IPS-NIHi7 (cell line): Measurements from ENCODE around the gene RANBP17.
"Not testable (repeated sequence)": the region's sequence is repeated elsewhere in the genome, so short reads cannot be mapped to it uniquely, and the experiment has no call there.

Experiments used
- DNase-seq: peaks from one replicate; pipeline ENCODE4 v3.0.0; 2012; ENCODE audit warnings: mixed read lengths; ENCODE audit errors: extremely low spot score

The RANBP17 gene

DNA sequence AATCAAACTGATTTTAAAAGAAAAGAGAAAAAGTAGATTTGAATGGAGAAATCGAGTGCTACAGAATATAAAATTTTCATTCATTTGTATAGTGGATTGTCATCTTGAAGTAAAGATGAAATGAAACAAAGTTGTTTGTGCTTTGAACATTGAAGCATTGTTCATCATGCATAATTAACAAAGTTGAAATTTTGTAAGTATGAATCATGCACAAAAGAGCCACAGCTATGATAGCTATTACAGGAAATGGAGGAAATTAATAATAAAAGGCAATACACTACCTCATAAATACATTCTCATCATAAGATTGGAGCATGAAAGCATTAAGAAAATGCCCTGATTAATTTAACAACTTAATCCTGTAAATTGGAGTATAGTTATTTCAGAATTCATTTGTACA lies 293.8 kb downstream of the RANBP17 start:
- DNase-seq, result no peak

- DNase-seq, result no peak
Measured at GRCh38 chr5:171157276-171157675, 295.5 kb downstream of the RANBP17 start.

- no peak for DNase-seq
Measured at GRCh38 chr5:171157775-171158174, 296.0 kb downstream of the RANBP17 start.

DNA sequence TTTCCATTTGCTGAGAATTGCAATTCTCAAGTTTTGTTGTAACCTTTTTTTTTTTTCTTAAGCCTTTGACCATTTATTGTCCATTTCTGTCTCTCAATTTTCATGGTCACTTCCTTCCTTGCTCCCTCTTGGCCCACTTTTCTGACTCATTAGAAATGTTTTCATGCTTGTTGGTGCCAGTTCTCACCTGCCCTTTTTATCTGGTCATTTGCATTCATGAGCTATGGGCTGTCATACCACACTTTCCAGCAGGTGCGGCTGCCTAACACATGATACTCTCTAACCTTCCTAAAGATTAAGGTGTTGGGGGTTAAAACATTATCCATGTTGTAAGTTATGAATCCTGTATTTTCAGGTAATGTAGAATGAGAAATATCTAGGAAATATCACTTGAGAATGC lies 296.8 kb downstream of the RANBP17 start:
- no peak for DNase-seq

DNA sequence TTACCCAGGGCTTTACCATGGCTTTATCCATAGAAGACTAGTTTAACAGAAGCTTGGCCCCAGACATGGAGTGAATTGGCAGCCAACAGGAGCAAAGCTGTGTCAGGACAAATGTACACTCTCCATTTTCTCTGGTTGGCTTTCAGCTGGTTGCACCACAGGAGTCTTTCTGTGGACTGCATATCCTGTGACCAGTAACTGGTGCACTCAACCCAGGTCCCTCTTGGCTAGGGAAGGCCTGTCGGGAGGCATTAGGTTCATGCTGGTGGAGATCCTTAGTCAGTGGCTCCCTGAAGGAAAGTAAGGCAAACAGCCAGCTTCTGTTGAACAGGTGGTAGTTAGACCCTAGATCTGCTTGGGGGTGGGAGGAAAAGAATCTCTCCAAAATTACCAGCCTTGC lies 300.3 kb downstream of the RANBP17 start:
- peak; percentile 9 for DNase-seq

DNA sequence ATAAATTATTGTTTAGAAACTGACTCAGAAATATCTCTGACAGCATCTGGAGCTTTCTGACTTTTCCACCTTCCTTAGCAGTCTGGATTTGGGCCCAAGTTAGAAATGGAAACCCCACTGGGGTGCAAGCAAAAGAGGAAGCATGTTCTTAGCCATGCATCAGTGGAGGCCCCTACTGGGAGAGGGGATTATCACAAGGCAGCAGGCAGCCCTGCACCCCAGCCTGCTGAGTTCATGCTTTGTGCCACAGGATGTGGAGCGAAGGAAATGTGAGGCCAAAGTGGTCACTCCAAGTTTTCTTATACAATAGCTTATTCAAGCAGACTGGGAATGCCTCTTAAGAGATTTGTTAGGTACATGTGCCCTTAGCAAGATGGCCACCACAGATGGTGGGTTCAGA lies 300.8 kb downstream of the RANBP17 start:
- peak; percentile 74 for DNase-seq

- no peak for DNase-seq
Measured at GRCh38 chr5:171166766-171167165, 304.9 kb downstream of the RANBP17 start.

DNA sequence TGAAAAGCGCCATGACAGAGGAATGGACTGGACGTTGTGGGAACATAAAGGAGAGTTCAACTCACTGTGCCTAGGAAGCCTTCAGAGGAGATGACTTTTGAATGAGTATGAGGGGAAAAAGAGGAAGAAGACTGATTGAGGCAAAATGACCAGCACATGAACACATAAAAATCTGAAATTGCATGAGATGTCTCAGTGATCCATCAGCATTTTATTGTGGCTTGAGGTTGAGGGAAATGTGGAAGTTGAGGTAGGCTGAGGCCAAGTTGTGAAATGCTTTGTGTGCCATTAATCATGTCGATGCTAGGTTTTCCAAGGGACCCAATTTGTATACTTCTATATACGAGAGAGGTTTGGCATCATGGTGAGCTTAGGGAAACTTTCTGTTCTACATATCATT lies 306.4 kb downstream of the RANBP17 start:
- no peak for DNase-seq

DNA sequence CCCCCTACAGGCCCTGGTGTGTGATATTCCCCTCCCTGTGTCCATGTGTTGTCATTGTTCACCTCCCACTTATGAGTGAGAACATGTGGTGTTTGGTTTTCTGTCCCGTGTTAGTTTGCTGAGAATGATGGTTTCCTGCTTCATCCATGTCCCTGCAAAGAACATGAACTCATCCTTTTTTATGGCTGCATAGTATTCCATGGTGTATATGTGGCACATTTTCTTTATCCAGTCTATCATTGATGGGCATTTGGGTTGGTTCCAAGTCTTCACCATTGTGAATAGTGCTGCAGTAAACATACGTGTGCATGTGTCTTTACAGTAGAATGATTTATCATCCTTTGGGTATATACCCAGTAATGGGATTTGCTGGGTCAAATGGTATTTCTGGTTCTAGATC lies 313.1 kb downstream of the RANBP17 start:
- not testable (repeated sequence) for DNase-seq

DNA sequence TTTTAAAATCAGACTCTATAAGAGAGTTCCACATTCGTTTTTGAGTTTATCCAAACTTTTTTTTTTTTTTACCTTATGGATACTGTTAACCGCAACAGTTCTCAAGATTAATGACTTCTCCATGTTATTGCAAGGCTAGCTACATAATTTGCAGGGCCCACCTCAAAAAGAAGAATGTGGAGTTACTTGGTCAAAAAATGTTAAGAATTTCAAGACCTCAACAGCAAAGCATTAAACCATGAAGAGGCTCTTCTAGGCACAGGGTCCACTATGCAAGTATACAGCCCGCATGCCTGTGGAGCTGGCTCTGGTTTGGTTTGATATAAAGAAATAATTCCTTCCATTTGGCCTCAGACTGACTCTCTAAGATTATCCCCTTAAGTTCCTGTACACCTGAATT lies 313.9 kb downstream of the RANBP17 start:
- DNase-seq, result no peak

DNA sequence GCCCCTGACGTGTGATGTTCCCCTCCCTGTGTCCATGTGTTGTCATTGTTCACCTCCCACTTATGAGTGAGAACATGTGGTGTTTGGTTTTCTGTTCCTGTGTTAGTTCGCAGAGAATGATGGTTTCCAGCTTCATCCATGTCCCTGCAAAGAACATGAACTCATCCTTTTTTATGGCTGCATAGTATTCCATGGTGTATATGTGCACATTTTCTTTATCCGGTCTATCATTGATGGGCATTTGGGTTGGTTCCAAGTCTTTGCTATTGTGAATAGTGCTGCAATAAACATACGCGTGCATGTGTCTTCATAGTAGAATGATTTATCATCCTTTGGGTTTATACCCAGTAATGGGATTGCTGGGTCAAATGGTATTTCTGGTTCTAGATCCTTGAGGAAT lies 316.4 kb downstream of the RANBP17 start:
- DNase-seq, result not testable (repeated sequence)

DNA sequence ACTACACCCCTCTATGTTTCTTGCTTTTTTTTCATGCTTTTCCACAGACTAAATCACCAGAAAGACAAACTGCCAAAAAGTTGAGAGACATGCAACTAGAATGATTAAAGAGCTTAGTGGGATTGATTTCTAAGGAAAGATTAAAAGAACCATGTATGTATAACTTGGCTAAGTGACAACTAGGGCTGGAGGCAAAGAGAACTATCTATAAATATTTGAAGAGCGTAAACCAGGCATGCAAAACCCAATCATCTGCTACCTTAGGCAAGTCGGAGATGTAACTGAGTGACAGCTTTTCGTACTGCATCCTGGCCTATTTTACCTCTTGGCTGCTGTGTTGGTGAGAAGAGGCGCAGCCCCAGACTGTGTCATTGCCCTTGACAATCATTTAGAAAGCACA lies 326.2 kb downstream of the RANBP17 start:
- no peak for DNase-seq

GRCh38 chr5:171189442-171189841 lies 327.6 kb downstream of the RANBP17 start:
- no peak for DNase-seq

DNA sequence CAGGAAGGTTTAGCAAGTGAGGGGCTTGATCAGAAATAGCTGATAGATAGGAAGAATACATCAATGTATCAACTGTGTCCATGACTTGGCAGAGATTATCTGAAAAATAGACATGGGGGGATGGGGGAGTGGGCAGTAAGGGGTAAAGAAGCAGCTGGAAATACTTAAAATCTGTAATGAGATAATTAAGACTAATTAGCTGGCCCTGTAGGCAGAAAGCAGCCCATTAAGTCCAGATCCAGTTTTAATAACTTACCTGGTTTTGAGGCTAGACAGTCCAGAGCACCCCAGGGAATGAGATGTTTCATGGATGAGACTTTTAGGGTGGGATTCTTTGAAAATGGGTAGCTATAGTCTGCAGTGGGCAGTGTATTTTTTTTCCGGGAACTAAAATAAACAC lies 330.3 kb downstream of the RANBP17 start:
- DNase-seq, result no peak

DNA sequence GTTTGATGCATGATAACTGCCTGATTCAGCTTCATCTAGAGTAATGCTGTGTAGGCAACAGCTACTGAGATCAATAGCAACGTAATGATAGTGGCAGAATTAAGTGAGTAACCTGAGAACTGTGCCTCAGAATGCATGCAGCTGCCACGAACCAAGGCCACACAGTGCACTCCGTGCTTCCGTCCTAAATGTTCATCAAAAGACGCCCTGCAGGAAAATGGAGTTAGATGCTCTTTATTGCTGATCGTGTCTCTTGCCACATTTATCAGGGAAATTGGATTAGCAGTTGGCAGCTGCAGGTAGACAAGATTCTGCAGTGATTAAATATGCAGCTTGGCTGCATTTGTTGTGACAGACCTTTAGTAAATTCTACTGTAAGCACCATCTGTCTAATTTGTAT lies 339.5 kb downstream of the RANBP17 start:
- DNase-seq, result no peak

- no peak for DNase-seq
Measured at GRCh38 chr5:171205375-171205774, 343.6 kb downstream of the RANBP17 start.

- peak; percentile 63 for DNase-seq
Measured at GRCh38 chr5:171207256-171207847, 345.5 kb downstream of the RANBP17 start.

DNA sequence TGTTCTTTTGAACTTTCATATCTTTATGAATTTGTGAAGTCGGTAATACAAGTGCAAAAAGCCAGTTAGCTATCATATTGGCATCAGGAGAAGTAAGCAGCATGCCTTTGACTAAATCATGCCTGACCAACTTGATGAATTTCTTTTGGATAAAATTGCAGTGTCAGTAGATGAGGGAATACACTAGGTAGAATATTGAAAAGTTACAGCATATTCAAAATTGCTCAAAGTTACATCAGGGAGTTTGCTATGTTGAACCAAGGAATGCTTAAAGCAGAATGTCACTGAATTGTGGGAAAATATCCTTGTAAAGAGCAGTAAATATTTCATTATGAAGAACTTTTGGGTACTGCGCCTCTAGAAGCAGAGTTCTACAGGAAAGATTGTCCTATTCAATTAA lies 360.1 kb downstream of the RANBP17 start:
- no peak for DNase-seq

GRCh38 chr5:171223927-171224326 lies 362.1 kb downstream of the RANBP17 start:
- DNase-seq, result no peak

DNA sequence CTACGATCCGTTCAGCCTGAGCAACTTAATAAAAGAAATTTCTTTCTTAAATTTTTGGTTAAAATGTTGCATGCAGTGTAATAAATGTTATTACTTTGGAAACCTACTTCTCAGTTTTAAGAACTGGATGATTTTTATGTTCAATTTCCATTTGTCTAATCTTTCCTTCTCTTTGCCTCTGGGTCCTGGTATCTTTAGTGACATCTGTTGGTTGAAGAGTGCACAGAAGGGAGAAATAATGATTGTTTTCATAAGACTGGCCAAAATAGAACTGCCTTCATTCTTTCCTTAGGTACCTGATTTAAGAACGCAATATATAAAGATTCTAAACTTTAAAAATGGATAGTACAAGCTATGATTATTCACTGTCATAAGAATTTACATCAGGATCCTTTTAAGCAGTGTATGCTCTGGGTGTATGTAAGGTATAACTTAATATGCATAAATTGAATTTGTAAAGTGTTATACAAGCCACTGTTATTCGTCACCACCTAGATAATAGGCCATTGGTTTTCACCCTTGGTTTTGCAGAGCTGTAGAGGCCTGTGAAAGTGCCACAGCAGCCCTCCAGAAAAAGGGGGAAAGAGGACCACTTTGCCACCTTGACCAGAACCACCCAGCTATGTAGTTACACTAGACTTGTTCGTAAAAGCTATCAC lies 364.4 kb downstream of the RANBP17 start:
- DNase-seq, result no peak

- DNase-seq, result no peak
Measured at GRCh38 chr5:171226864-171227263, 365.0 kb downstream of the RANBP17 start.

DNA sequence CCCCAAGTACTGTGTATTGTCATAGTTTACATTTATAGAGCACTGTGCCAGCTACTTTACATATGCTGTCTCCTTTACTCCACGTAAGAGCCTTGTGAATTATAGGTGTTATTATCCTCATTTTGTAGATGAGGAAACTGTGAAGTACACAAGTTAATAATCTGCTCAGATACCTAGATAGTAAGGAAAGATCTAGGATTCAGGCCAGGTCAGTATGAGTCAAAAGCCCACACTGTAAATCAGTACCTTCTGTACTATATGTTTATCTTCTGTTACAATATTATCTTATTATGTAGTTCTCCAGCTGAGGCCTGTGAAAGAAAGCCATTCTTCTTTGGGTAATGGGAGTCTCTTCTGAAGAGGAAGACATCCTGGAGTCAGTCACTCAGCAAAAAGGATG lies 374.8 kb downstream of the RANBP17 start:
- no peak for DNase-seq

DNA sequence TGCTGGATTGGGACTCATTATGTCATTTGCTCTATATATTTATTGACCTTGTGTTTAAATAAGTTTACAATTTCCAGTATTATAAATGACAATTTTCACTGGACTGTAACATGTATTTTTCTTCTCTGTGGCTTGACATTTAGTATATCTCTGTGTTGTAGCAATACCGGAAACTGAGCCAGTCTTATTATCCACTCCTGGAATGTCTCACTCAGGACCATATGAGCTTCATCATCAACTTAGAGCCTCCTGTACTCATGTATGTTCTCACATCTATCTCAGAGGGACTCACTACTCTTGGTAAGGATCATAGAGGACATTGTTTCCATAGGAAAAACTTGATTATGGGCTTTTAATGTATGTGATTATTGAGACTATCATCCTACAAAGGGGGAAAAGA lies 380.7 kb downstream of the RANBP17 start:
- no peak for DNase-seq

DNA sequence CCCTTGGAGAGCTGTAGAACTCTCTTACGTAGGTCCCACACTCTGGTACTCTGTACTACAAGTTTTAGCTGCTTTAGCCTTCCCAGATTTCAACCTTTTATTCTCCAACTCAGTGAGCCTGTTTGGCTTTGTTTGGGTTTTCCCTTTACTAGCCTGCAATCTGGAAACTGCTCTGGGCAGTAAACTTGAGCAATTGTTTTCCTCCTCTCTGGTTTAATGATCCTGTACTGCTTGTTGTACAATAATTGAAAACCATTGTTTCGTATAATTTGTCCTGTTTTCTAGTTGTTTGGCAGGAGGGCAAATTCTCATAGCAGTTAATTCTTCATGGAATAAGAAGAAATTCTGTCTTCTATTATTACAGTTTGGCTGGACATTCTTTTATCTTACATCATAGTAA lies 384.4 kb downstream of the RANBP17 start:
- DNase-seq, result no peak
